ENCODE data around the gene DNAH2. TPM values are rescaled to one million over a fixed set of nuclear protein-coding genes. Genes with fewer than 3 reads are reported as not detected.
A peak's percentile ranks its signal among the peaks of the same experiment; 100 is the strongest.

The DNAH2 gene
- total and polyA plus RNA-seq, 2 of the 13 experiments (the other 11 are each of a cell fraction or from before 2014, with no cell fraction given), result not detected

DNA sequence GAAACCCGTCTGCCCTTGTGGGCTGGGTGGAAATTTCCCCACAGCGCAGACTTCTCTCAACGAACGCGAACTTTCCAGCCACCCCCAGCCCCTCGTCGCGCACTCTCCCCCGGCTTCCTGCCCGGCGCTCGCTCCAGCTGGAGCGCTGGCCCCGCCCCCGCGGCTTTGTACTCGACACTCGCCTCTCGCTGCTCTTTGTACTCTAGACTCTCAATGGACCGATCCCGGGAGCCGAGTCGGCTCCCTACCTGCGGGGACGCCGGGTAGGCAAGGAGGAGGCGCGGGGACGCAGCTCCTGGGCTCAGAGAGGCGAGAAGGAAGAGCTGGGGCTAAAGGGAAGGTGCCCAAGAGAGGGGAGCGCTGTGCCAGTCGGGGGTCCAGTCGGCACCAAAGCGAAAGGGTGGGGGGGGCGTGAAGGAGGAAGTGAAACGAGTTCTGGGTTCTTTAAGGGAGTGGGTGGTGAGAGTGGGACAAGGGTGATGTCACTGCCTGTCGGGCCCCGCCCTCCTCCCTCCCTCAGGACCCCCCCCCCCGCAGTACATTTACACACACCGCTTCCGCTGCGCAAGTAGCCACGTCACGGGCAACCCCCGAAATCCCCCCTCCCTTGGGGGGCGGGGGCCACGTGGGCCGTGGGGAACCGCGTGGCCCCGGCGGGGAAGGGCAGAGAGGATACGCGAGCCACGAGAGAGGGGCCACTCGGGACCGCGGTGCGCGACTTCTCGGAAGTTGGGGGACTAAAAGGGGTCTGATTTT, 126.2 kb downstream of the DNAH2 start (continued):
- TF ChIP-seq, protein P1, sequence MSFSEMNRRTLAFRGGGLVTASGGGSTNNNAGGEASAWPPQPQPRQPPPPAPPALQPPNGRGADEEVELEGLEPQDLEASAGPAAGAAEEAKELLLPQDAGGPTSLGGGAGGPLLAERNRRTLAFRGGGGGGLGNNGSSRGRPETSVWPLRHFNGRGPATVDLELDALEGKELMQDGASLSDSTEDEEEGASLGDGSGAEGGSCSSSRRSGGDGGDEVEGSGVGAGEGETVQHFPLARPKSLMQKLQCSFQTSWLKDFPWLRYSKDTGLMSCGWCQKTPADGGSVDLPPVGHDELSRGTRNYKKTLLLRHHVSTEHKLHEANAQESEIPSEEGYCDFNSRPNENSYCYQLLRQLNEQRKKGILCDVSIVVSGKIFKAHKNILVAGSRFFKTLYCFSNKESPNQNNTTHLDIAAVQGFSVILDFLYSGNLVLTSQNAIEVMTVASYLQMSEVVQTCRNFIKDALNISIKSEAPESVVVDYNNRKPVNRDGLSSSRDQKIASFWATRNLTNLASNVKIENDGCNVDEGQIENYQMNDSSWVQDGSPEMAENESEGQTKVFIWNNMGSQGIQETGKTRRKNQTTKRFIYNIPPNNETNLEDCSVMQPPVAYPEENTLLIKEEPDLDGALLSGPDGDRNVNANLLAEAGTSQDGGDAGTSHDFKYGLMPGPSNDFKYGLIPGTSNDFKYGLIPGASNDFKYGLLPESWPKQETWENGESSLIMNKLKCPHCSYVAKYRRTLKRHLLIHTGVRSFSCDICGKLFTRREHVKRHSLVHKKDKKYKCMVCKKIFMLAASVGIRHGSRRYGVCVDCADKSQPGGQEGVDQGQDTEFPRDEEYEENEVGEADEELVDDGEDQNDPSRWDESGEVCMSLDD (CRISPR knock-in tag; IDR thresholded peaks at IDR 0.05; ENCODE audit: borderline replicate concordance), result peak; percentile 89; the same call in 1 of the 2 replicates
- TF ChIP-seq NONO (IDR thresholded peaks at IDR 0.05), result no peak
- TF ChIP-seq NONO (CRISPR knock-in tag; conservative IDR thresholded peaks at IDR 0.05), result peak; percentile 28; the same call in 1 of the 2 replicates
- TF ChIP-seq ZNF530 (CRISPR knock-in tag; IDR thresholded peaks at IDR 0.05; ENCODE audit: low read depth), result no peak
- no peak for TF ChIP-seq ATF7 (IDR thresholded peaks at IDR 0.05)
- peak; percentile 94 for TF ChIP-seq ATF7 (CRISPR knock-in tag; IDR thresholded peaks at IDR 0.05)
- peak; percentile 47; the same call in 2 of the 3 replicates for TF ChIP-seq MXI1 (IDR thresholded peaks at IDR 0.05; ENCODE audit: borderline replicate concordance, low read depth, low read length)
- TF ChIP-seq, protein P2, sequence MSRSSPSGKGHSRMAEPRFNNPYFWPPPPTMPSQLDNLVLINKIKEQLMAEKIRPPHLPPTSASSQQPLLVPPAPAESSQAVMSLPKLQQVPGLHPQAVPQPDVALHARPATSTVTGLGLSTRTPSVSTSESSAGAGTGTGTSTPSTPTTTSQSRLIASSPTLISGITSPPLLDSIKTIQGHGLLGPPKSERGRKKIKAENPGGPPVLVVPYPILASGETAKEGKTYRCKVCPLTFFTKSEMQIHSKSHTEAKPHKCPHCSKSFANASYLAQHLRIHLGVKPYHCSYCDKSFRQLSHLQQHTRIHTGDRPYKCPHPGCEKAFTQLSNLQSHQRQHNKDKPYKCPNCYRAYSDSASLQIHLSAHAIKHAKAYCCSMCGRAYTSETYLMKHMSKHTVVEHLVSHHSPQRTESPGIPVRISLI (CRISPR knock-in tag; IDR thresholded peaks at IDR 0.05; ENCODE audit: borderline replicate concordance), result no peak
- no peak for TF ChIP-seq SALL2 (CRISPR knock-in tag; IDR thresholded peaks at IDR 0.05)
- TF ChIP-seq, protein P3, sequence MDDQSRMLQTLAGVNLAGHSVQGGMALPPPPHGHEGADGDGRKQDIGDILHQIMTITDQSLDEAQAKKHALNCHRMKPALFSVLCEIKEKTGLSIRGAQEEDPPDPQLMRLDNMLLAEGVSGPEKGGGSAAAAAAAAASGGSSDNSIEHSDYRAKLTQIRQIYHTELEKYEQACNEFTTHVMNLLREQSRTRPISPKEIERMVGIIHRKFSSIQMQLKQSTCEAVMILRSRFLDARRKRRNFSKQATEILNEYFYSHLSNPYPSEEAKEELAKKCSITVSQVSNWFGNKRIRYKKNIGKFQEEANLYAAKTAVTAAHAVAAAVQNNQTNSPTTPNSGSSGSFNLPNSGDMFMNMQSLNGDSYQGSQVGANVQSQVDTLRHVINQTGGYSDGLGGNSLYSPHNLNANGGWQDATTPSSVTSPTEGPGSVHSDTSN (CRISPR knock-in tag; IDR thresholded peaks at IDR 0.05; ENCODE audit: borderline replicate concordance), result no peak
- TF ChIP-seq ZNF788 (CRISPR knock-in tag; IDR thresholded peaks at IDR 0.05; ENCODE audit: borderline replicate concordance), result no peak
- TF ChIP-seq RBFOX2 (IDR thresholded peaks at IDR 0.05; ENCODE audit: low read depth, low read length), result peak; percentile 83
- no peak for TF ChIP-seq ZKSCAN5 (CRISPR knock-in tag; IDR thresholded peaks at IDR 0.05)
- TF ChIP-seq, protein P4, sequence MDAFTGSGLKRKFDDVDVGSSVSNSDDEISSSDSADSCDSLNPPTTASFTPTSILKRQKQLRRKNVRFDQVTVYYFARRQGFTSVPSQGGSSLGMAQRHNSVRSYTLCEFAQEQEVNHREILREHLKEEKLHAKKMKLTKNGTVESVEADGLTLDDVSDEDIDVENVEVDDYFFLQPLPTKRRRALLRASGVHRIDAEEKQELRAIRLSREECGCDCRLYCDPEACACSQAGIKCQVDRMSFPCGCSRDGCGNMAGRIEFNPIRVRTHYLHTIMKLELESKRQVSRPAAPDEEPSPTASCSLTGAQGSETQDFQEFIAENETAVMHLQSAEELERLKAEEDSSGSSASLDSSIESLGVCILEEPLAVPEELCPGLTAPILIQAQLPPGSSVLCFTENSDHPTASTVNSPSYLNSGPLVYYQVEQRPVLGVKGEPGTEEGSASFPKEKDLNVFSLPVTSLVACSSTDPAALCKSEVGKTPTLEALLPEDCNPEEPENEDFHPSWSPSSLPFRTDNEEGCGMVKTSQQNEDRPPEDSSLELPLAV (CRISPR knock-in tag; conservative IDR thresholded peaks at IDR 0.05; ENCODE audit: low read depth), result no peak
- TF ChIP-seq SAFB2 (CRISPR knock-in tag; IDR thresholded peaks at IDR 0.05; ENCODE audit: borderline replicate concordance, low read depth), result no peak
- TF ChIP-seq, protein P5, sequence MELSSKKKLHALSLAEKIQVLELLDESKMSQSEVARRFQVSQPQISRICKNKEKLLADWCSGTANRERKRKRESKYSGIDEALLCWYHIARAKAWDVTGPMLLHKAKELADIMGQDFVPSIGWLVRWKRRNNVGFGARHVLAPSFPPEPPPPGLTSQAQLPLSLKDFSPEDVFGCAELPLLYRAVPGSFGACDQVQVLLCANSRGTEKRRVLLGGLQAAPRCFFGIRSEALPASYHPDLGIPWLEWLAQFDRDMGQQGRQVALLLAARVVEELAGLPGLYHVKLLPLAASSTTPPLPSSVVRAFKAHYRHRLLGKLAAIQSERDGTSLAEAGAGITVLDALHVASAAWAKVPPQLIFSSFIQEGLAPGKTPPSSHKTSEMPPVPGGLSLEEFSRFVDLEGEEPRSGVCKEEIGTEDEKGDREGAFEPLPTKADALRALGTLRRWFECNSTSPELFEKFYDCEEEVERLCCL (CRISPR knock-in tag; IDR thresholded peaks at IDR 0.05; ENCODE audit: borderline replicate concordance), result no peak
- TF ChIP-seq ZNF383 (CRISPR knock-in tag; IDR thresholded peaks at IDR 0.05; ENCODE audit: borderline replicate concordance), result no peak
- no peak for TF ChIP-seq MTA3 (CRISPR knock-in tag; IDR thresholded peaks at IDR 0.05)
- no peak for TF ChIP-seq ZNF235 (CRISPR knock-in tag; IDR thresholded peaks at IDR 0.05; ENCODE audit: borderline replicate concordance)
- no peak for TF ChIP-seq SOX5 (CRISPR knock-in tag; IDR thresholded peaks at IDR 0.05; ENCODE audit: borderline replicate concordance)
- peak; percentile 58 for TF ChIP-seq ASH2L (IDR thresholded peaks at IDR 0.05; ENCODE audit: insufficient read length, low read depth, low read length)
